Measurements from ENCODE around the gene ADPRS. TPM values are rescaled to one million over a fixed set of nuclear protein-coding genes. Genes with fewer than 3 reads are reported as not detected.

Gene ADPRS
- total and polyA plus RNA-seq, 9 of the 15 experiments (the other 6 are each of a cell fraction or from before 2014, with no cell fraction given): 5.9 to 40.0 (median 27.4) TPM

DNA sequence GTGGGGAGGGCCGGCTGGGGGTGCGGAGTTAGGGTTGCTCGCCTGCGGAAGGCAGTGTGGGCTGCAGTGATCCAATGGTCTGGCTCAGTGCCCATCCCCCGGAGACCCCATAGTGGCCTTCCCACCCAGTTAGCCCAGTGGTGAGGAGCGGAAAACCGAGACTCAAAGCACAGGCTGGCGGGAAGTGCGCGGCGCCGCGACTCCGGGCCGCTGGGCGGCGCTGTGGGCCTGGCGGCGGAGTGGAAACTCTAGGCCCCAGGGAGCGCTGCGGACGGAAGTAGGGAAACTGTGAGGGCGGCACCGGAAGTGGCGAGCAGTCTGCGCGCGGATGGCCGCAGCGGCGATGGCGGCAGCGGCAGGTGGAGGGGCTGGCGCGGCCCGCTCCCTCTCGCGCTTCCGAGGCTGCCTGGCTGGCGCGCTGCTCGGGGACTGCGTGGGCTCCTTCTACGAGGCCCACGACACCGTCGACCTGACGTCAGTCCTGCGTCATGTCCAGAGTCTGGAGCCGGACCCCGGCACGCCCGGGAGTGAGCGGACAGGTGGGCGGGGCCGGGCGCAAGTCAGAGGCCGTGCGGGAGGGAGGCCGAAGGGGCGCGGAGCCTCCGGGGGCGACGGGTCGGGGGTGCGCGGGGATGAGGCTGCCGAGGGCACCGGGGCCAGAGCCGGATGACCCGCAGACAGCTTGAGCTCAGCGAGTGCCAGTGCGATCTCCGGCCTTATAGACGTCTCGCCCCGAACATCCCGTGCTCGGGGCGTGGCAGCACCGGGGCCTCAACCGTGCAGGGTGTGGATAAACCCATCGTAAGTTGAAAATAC is at the start of gene ADPRS (continued):
- TF ChIP-seq, protein P1, sequence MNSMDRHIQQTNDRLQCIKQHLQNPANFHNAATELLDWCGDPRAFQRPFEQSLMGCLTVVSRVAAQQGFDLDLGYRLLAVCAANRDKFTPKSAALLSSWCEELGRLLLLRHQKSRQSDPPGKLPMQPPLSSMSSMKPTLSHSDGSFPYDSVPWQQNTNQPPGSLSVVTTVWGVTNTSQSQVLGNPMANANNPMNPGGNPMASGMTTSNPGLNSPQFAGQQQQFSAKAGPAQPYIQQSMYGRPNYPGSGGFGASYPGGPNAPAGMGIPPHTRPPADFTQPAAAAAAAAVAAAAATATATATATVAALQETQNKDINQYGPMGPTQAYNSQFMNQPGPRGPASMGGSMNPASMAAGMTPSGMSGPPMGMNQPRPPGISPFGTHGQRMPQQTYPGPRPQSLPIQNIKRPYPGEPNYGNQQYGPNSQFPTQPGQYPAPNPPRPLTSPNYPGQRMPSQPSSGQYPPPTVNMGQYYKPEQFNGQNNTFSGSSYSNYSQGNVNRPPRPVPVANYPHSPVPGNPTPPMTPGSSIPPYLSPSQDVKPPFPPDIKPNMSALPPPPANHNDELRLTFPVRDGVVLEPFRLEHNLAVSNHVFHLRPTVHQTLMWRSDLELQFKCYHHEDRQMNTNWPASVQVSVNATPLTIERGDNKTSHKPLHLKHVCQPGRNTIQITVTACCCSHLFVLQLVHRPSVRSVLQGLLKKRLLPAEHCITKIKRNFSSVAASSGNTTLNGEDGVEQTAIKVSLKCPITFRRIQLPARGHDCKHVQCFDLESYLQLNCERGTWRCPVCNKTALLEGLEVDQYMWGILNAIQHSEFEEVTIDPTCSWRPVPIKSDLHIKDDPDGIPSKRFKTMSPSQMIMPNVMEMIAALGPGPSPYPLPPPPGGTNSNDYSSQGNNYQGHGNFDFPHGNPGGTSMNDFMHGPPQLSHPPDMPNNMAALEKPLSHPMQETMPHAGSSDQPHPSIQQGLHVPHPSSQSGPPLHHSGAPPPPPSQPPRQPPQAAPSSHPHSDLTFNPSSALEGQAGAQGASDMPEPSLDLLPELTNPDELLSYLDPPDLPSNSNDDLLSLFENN (IDR thresholded peaks at IDR 0.05; ENCODE audit: low read depth in 2 of 2, low read length in 2 of 2): peak in 1 of 2 experiments; percentile 29; a peak in 1 of 4 replicates
- no peak for TF ChIP-seq MECOM (CRISPR knock-in tag; IDR thresholded peaks at IDR 0.05)
- TF ChIP-seq, protein P2, sequence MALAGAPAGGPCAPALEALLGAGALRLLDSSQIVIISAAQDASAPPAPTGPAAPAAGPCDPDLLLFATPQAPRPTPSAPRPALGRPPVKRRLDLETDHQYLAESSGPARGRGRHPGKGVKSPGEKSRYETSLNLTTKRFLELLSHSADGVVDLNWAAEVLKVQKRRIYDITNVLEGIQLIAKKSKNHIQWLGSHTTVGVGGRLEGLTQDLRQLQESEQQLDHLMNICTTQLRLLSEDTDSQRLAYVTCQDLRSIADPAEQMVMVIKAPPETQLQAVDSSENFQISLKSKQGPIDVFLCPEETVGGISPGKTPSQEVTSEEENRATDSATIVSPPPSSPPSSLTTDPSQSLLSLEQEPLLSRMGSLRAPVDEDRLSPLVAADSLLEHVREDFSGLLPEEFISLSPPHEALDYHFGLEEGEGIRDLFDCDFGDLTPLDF (CRISPR knock-in tag; IDR thresholded peaks at IDR 0.05): peak; percentile 92
- TF ChIP-seq FOXJ3 (CRISPR knock-in tag; IDR thresholded peaks at IDR 0.05): no peak
- TF ChIP-seq, protein P3, sequence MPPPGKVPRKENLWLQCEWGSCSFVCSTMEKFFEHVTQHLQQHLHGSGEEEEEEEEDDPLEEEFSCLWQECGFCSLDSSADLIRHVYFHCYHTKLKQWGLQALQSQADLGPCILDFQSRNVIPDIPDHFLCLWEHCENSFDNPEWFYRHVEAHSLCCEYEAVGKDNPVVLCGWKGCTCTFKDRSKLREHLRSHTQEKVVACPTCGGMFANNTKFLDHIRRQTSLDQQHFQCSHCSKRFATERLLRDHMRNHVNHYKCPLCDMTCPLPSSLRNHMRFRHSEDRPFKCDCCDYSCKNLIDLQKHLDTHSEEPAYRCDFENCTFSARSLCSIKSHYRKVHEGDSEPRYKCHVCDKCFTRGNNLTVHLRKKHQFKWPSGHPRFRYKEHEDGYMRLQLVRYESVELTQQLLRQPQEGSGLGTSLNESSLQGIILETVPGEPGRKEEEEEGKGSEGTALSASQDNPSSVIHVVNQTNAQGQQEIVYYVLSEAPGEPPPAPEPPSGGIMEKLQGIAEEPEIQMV (tag; conservative IDR thresholded peaks at IDR 0.05; ENCODE audit: low read depth): no peak
- TF ChIP-seq GTF2A2 (tag; IDR thresholded peaks at IDR 0.05): 0 out of 2 replicates have a peak, but pooled peaks have one; percentile 54
- TF ChIP-seq SAFB2 (IDR thresholded peaks at IDR 0.05; ENCODE audit: borderline replicate concordance, low read depth, low read length, severe bottlenecking): no peak
- TF ChIP-seq, protein P4, sequence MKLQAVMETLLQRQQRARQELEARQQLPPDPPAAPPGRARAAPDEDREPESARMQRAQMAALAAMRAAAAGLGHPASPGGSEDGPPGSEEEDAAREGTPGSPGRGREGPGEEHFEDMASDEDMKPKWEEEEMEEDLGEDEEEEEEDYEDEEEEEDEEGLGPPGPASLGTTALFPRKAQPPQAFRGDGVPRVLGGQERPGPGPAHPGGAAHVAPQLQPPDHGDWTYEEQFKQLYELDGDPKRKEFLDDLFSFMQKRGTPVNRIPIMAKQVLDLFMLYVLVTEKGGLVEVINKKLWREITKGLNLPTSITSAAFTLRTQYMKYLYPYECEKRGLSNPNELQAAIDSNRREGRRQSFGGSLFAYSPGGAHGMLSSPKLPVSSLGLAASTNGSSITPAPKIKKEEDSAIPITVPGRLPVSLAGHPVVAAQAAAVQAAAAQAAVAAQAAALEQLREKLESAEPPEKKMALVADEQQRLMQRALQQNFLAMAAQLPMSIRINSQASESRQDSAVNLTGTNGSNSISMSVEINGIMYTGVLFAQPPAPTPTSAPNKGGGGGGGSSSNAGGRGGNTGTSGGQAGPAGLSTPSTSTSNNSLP (IDR thresholded peaks at IDR 0.05; ENCODE audit: borderline replicate concordance, low read depth, low read length): 0 out of 2 replicates have a peak, but pooled peaks have one; percentile 27
- peak; percentile 96 for TF ChIP-seq ETV1 (tag; conservative IDR thresholded peaks at IDR 0.05; ENCODE audit: low read depth)
- TF ChIP-seq, protein P5, sequence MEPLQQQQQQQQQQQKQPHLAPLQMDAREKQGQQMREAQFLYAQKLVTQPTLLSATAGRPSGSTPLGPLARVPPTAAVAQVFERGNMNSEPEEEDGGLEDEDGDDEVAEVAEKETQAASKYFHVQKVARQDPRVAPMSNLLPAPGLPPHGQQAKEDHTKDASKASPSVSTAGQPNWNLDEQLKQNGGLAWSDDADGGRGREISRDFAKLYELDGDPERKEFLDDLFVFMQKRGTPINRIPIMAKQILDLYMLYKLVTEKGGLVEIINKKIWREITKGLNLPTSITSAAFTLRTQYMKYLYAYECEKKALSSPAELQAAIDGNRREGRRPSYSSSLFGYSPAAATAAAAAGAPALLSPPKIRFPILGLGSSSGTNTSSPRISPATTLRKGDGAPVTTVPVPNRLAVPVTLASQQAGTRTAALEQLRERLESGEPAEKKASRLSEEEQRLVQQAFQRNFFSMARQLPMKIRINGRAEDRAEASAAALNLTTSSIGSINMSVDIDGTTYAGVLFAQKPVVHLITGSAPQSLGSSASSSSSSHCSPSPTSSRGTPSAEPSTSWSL (CRISPR knock-in tag; IDR thresholded peaks at IDR 0.05; ENCODE audit: borderline replicate concordance): peak; percentile 21; the same call in 1 of the 2 replicates
- TF ChIP-seq, protein P6, sequence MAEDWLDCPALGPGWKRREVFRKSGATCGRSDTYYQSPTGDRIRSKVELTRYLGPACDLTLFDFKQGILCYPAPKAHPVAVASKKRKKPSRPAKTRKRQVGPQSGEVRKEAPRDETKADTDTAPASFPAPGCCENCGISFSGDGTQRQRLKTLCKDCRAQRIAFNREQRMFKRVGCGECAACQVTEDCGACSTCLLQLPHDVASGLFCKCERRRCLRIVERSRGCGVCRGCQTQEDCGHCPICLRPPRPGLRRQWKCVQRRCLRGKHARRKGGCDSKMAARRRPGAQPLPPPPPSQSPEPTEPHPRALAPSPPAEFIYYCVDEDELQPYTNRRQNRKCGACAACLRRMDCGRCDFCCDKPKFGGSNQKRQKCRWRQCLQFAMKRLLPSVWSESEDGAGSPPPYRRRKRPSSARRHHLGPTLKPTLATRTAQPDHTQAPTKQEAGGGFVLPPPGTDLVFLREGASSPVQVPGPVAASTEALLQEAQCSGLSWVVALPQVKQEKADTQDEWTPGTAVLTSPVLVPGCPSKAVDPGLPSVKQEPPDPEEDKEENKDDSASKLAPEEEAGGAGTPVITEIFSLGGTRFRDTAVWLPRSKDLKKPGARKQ (CRISPR knock-in tag; IDR thresholded peaks at IDR 0.05): no peak
- no peak; the same call in 1 of the 2 replicates for TF ChIP-seq ZNF583 (CRISPR knock-in tag; IDR thresholded peaks at IDR 0.05)
- no peak; the same call in 1 of the 2 replicates for TF ChIP-seq DPF2 (IDR thresholded peaks at IDR 0.05)
- peak in 1 of 2 experiments; percentile 29; a peak in 1 of 4 replicates for TF ChIP-seq TBL1XR1 (IDR thresholded peaks at IDR 0.05; ENCODE audit: low read length in 2 of 2)
